HG02610 (cell line): ENCODE results near the gene CXCR4.

ENCODE experiments used
- ATAC-seq: cut with Tn5 transposase; IDR thresholded peaks from one replicate; pipeline ENCODE4 v1.9.1; 2021; ENCODE audit warnings: mild to moderate bottlenecking, moderate library complexity; ENCODE audit not compliant: unreplicated experiment

Gene CXCR4

DNA sequence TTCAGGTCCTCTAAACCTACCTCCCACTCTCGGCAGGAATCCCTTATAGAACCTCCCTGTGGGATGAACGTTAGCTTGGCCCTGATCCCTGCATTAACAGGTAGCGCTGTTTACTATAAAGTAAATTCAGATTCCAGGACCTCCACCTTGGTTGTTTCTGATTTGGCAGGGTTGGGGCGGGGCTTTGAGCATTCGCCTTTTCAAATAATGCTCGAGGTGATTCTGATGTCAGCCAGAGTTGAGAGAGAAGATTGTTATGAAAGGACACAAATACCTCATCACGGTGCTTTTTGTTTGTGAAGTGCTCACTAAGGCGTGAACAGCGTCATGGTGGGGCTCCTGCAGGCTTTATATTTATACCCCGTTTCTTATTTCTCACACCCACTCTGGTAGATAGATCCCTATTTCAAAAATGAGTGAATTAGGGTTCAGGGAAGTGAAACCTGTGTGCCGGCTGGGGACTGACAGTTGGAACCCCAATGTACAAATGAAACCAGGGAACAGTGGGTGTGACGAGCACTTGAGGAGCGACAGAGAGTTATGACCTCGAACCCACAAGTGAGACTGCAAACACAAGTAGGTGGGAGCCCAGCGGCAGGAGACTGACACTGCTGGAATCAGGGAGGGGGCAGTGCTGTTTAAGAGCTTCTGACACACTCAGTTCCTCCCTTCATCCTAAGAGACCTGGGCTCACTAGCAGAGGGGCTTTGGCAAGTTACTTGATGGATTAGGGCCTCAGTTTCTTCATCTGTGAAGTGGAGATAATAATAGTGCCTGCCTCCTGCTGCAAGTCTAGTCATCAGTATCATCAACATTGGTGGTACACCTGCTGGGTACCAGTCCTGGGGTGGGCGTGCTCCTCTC lies 14.2 kb upstream of the CXCR4 start:
- ATAC-seq = peak; percentile 81

GRCh38 chr2:136131484-136131960 lies 13.6 kb upstream of the CXCR4 start:
- ATAC-seq = peak; percentile 1

DNA sequence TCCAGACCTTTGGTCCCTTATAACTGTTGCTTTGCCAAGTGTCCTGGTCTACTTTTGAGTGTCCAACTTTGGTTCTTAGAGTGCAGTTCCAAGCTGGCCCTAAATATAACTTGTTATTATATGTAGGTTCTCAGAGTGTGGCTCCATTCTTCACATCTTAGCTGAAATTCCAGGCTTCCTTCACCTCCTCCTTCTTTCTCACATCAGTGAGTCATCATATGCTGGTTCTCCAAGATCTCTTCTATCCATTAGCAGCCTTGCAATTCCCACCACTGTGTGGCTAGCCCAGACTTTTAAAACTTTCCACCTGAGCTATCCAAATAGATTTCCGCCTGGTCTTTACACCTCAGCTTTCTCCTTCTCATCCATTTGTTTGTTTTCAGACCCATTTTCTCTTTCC lies 12.6 kb upstream of the CXCR4 start:
- no peak for ATAC-seq

GRCh38 chr2:136130045-136130444 lies 12.1 kb upstream of the CXCR4 start:
- ATAC-seq = no peak

DNA sequence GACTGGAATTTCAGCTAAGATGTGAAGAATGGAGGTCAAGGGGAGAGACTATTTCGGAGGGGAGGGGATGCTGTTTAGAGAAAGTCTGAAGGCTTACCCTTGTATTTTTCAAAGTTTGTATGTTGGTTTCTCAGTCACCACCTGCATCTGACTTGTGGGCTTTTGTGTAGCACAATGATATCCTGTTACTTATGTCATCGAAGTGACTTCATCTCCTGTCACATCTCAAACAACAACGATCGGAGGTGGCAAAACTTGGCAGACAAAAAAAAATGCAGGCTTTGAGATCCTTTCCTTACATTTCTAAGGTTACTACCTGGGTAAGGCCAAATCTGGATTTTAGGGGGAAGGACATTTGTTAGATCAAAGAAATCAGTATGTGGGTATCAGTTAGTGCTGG lies 11.7 kb upstream of the CXCR4 start:
- ATAC-seq = no peak

GRCh38 chr2:136128905-136129304 lies 11.0 kb upstream of the CXCR4 start:
- ATAC-seq = no peak

GRCh38 chr2:136128366-136128765 lies 10.4 kb upstream of the CXCR4 start:
- ATAC-seq = no peak

DNA sequence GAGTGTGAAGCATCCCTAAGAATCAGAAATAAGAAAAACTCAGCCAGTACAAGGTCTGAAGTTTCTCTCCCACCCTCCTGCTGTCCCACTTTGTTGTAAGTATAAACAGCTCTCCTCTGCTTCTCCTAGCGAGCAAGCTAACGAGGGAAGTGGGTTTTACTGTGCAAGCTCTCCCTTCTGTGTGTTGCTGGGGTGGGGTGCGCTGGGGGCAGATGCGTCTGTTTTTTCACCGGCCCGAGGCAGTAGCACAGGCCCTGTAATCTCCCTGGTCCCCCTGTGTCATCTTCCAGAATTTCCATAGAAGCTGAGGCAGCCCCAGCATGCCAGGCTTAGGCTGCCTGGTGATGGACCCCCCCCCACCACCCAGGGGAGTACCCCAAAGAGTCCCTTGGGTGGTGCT lies 9.4 kb upstream of the CXCR4 start:
- ATAC-seq = no peak

- ATAC-seq = no peak
Measured at GRCh38 chr2:136126421-136126926, 8.5 kb upstream of the CXCR4 start.

DNA sequence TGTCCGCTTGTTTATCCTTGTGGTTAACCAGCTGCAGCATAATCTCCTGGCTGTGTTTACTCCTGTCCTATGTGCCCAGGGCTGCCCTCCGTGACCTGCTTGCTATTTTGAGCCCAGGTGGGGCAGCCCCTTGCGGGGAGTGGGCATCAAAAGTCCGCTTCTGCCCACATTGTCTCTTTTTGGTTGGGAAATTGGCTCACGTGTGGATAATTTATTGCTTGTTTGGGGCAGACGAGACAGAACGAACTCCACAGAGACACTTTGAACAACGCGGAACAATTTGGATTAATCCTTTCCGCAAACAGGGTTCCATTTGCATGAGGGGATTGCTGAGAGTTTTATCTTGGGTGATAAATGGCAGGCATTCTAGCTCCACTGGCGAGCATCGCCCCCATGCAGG lies 8.1 kb upstream of the CXCR4 start:
- ATAC-seq = no peak

DNA sequence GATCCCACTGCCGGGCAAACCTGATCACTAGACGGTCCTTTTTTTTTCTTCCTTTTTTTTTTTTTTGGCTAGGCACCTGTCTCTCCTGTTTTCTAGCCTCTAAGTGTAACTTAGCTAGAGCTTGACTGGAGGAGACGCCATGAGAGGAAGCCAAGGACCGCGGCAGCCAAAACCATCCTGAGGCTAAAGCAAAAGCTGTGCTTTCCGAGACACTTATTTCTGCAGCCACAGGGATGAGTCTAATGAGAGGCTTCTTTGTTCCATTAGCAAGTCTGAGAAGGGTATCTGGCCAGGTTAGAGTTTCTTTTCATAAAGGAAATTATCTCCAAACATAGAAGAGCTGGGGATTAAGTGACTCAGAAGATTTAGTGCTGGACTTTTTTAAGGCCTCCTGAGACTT lies 7.3 kb upstream of the CXCR4 start:
- ATAC-seq = no peak

GRCh38 chr2:136124805-136125204 lies 6.9 kb upstream of the CXCR4 start:
- no peak for ATAC-seq

DNA sequence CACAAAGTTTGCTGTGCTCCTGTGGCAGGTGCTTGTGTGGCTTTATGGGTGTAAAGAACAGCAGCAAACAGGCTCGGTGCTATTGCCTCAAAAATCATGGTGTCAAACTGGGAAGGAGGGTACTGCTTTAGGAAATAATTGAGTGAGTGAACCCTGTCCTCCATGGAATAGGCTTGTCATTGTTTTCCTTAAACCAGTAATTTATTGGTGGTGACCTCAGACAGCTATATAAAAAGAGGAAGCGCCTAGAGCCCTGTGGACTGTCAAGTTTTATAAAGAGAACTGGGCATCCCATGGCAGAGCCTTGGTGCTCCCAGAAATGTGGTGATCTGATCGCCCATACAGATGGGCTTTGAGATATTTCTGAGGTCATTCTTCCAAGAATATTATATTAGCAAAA lies 4.7 kb upstream of the CXCR4 start:
- ATAC-seq = no peak

DNA sequence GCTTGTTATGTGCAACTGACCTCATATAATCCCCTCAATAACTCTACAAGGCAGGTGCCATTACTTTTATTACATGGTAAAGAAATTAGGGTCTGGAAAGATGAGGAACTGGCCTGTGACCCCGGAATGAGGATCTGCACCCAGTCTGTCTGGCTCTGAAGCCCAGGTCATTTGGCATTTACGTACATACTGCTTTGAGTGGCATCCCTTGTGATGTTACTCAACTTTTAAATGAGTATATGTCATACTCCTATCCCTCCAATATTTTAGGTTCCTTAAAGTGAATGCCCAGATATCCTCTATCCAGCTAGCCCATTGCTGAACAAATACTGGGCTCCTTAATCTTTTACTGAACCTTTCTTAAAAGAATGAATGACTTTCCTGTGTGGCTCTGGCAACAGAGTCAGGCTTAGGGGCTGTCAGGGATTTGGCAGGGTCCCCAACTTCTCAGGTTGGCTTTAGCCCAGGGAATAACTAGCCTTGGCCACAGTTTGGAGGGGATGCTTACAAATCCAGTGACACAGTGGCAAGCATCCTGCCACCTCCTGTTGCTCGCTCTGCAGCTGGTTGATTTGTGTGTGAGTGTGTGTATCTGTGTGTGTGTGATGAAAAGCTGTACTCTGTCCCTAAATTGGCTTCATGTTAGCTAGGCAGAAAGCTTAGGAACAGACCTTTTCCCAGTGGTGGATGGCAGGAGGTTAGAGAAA lies 3.4 kb upstream of the CXCR4 start:
- ATAC-seq = no peak

DNA sequence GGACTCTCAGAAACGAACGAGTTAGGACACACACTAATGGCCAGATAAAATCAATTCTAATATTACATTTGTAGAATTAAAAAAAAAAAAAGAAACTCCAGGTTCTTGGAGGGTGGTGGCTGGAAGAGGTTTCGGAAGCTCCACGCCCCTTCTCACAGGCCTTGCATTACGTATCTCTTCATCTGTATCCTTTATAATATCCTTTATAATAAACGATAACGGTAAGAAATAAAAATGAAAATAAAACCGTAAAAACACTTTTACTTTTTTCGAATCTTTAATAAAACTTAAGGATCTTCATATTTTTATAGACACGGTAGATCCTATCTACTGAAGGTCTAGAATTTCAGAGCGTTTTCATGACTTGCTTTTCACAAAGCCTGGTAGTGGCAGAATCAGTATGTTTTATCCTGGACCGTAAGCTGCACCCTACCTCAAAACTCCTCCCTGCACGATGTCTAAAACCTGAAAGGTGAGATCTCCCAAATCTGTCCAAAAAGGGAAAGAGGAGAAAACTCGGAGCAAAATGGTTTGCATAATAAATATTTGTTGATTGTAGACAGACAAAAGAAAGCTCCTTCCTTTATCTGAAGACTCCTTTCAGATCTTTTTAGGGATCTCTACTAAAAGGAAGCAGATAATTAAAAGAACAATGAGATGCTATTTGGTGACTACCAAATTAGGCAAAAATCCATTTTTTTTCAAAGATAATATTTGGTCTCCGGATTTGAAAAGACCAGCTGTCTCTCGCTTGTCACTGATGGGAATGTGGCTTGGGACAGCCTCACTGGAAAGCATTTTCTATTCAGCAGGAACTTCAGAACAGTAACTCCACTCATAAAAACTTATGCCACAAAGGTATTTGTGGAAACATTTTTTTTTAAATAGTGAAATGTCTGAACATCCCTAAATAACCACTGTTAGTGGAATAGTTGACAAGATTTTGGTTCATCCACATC lies 2.0 kb upstream of the CXCR4 start:
- no peak for ATAC-seq

DNA sequence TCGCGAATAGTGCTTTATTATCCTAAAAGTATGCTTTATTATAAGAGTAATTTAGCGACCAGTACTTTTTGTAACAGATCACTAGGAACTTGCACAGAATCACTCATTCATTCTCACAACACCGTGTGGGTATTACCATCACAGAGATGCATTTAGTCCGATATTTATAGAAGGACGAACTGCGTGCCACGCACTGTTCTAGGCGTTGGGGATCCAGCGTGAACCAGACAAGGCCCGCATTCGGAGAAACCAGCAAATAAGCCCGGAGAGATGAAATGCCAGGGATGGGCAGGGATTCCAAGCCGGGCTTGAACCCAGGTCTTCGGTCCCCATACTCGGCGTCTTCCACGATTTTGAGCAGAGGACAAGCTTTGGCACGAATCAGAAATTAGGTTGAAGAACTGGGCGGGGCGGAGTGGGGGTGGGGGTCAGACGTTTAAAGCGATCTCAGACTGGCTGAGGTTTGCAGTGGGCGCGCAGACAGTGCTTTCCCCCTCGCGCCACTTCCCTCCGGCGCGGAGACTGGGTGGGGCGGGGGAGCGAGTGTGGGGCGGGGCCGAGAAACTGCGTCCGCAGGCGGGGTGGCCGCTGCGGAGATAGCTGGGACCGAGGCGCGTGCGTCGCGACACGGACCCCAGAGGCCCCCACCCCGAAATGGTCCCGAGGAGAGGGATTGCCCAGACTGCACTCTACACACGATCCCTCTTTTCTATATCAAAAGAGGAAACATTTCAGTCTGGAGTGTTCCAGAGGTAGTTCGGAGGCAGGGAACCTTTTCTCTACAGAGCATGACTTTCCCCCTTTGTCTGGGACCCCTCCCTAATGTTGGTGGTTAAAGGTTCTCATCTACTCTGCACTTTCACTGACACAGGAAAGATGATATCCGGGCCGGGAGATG lies 1.1 kb upstream of the CXCR4 start:
- no peak for ATAC-seq

GRCh38 chr2:136117391-136117841 lies 533 bp downstream of the CXCR4 start:
- peak; percentile 6 for ATAC-seq

DNA sequence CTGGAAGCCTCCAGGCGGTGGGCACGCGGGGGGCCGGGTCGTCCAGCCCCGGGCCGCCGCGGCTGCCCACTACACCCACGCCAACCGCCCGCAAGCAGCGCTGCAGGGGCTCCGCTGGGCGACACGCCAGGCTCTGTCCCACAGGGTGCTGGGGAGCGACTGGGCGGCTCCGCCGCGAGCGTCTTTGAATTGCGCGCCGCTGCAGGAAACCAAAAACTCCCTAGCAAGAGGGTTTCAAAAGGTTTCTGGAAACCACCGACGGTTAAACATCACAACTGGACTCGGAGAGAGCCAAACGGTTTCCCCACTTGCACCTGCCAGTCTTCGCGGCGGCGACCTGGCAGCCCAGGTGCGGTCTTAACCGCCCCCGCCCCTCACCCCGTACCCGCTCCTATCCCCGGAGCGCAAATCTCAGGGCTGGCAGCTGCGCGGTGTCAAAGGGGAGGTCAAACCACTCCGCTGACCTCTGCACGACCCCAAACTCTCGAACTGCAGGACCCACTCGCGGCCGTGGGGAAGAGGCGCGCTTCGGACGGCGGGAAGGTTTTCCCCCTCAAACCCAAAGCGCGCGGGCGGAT lies 1.0 kb downstream of the CXCR4 start:
- ATAC-seq = peak; percentile 69

DNA sequence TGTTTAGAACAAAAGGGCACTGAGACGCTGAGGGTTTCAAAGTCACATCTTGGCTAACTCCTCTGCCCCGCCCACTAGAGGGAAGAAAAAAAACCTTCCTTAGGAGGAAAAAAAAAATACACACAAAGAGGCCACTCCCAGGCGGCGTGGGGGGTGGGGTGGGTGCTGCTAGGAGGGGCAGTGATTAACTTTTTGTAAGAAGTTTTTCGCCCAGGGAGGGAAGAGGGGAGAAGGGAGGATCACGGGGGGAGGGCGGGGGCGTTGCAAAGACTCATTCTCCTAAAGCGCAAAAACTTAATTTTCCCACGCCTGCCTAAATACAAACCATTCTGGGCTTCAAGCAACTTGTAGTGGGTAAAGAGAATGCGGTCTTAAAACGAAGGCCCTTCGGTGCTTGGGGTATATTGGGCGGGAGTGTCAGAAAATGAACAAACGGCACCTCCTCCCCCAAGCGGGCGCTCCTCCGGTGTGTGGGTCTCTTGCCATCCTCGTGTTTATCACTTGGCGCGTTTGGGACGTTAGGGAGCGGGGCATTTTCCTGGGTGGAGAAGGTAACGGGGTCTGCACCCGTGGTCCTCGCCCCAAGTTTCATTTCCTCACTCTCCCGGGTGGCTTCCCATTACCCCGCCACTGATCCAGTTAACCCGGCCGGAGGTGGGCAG lies 1.7 kb downstream of the CXCR4 start:
- peak; percentile 16 for ATAC-seq
